ENCODE data around the gene SYVN1.

DNA sequence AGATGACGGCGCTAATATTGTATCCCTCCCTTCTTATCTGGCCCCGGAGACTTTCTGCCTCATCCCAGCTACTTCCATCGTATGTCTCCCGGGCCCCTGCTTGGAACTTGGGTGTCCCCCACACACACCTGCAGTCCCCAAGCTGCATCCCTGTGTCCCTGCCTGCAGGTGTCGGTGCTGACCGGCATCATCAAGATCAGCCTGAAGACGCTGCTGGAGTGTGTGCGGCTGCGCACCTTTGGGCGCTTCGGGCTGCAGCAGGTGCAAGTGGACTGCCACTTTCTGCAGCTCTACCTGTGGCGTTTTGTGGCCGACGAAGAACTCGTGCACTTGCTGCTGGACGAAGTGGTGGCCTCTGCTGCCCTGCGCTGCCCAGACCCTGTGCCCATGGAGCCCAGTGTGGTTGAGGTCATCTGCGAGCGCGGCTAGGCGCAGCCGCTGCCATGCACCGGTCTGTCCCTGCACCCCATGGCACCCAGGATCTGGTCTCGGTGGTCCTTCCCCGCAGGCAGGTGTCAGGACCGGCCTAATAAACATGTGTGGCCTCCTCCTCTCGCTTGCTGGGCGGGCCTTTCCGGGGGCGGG is 23.1 kb downstream of the SYVN1 start:
- no peak for TF ChIP-seq EZH2 (IDR thresholded peaks at IDR 0.05; ENCODE audit: borderline replicate concordance, low read length)
- TF ChIP-seq, protein P1, sequence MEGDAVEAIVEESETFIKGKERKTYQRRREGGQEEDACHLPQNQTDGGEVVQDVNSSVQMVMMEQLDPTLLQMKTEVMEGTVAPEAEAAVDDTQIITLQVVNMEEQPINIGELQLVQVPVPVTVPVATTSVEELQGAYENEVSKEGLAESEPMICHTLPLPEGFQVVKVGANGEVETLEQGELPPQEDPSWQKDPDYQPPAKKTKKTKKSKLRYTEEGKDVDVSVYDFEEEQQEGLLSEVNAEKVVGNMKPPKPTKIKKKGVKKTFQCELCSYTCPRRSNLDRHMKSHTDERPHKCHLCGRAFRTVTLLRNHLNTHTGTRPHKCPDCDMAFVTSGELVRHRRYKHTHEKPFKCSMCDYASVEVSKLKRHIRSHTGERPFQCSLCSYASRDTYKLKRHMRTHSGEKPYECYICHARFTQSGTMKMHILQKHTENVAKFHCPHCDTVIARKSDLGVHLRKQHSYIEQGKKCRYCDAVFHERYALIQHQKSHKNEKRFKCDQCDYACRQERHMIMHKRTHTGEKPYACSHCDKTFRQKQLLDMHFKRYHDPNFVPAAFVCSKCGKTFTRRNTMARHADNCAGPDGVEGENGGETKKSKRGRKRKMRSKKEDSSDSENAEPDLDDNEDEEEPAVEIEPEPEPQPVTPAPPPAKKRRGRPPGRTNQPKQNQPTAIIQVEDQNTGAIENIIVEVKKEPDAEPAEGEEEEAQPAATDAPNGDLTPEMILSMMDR (IDR thresholded peaks at IDR 0.05; ENCODE audit: low read length) = no peak

All from OCI-LY1 (cell line).